Esophagus muscularis mucosa (tissue), 4 donors: ENCODE measurements around the gene LRRC14B. TPM values are rescaled to one million over a fixed set of nuclear protein-coding genes. Genes with fewer than 3 reads are reported as not detected.

Source experiments
- DNase-seq: peaks from one replicate; pipeline ENCODE4 v3.0.0-alpha.2; 2017; ENCODE audit errors: extremely low spot score
- H3K27ac ChIP-seq, 4 donors: fragments of 200-600 bp; sonication (generic); replicated peaks in 1 of 4; 1 replicate in 3 of 4; 2 replicates in 1 of 4; pipeline ENCODE4 v1.5.1; 2016 to 2019; ENCODE audit warnings: mild to moderate bottlenecking in 1 of 4
- H3K27me3 ChIP-seq, 4 donors: fragments of 200-600 bp; sonication (generic); one replicate each; pipeline versions ENCODE4 v1.5.1 to v1.6.0; 2016 to 2019
- H3K36me3 ChIP-seq, 4 donors: fragments of 200-600 bp; sonication (generic); one replicate each; pipeline ENCODE4 v1.5.1; 2016 to 2019
- H3K4me1 ChIP-seq, 4 donors: fragments of 200-600 bp; sonication (generic); one replicate each; pipeline ENCODE4 v1.5.1; 2016 to 2019
- H3K4me3 ChIP-seq, 4 donors: fragments of 200-600 bp; sonication (generic); 1 replicate in 2 of 4; 2 replicates in 2 of 4; pipeline ENCODE4 v1.5.1; 2016 to 2019; ENCODE audit warnings: mild to moderate bottlenecking in 4 of 4, moderate library complexity in 1 of 4
- H3K9me3 ChIP-seq, 4 donors: fragments of 200-600 bp; sonication (generic); 1 replicate in 3 of 4; 2 replicates in 1 of 4; pipeline ENCODE4 v1.5.1; 2016 to 2019
- CTCF ChIP-seq, 3 experiments: fragments of 200-600 bp in 2 of 3; fragments of 450-650 bp in 1 of 3; sonication (generic) in 2 of 3; IDR thresholded peaks; one replicate each; pipeline ENCODE4 v1.5.1; 2017 to 2019; ENCODE audit warnings: antibody characterized with exemption in 3 of 3, mild to moderate bottlenecking in 2 of 3, moderate library complexity in 1 of 3
- EP300 ChIP-seq: sonication (generic); formaldehyde crosslinking; IDR thresholded peaks from one replicate; pipeline ENCODE4 v1.6.1; 2017; ENCODE audit warnings: antibody characterized with exemption
- POLR2A ChIP-seq: fragments of 450-650 bp; IDR thresholded peaks from one replicate; pipeline ENCODE4 v1.6.1; 2017; ENCODE audit warnings: antibody characterized with exemption, moderate library complexity, mild to moderate bottlenecking, low read depth
- POLR2AphosphoS5 ChIP-seq, 2 donors: sonication (generic); formaldehyde crosslinking; IDR thresholded peaks; one replicate each; pipeline ENCODE4 v1.6.1; 2017; ENCODE audit warnings: antibody characterized with exemption in 2 of 2
- WGBS: methylation state at CpG from one replicate; pipeline ENCODE4 v1.1.5; 2018; 5-methylcytosine and 5-hydroxymethylcytosine counted together
- intact Hi-C: fragments of 100-400 bp; cut with DNase I; formaldehyde crosslinking; loops from one replicate; pipeline ENCODE4 v1.15.1; 2023
- total RNA-seq, 4 donors: library from RNA; depleted of rRNA; stranded (reverse); fragments of >200 nt; gene quantifications; one replicate each; pipeline versions ENCODE4 v1.1.0 to v1.2.1, GENCODE V29; 2016

Gene LRRC14B
- total RNA-seq, 4 donors from 2014 or later, result not detected

GRCh38 chr5:158807-159447 is 32.4 kb upstream of the LRRC14B start:
- no peak overlapping the region for H3K27ac ChIP-seq
- no peak overlapping the region for H3K4me3 ChIP-seq
- no peaks in the 10 kb centered on the region for H3K4me1 ChIP-seq
- H3K36me3 ChIP-seq, result no peaks in the 10 kb centered on the region
- no peak for DNase-seq
- 85% methylated on average over 16 of the region's 17 CpGs for WGBS
- no peak for TF ChIP-seq EP300
- TF ChIP-seq POLR2A, result no peak
- TF ChIP-seq POLR2AphosphoS5 (IDR thresholded peaks at IDR 0.05), result no peak
- no peak for TF ChIP-seq CTCF (IDR thresholded peaks at IDR 0.05)
- H3K9me3 ChIP-seq, result no peaks in the 10 kb centered on the region
- intact Hi-C loops, result no loop called here
- peaks cover 0 to 46% (median 0%) of the 10 kb centered on the region in 4 donors for H3K27me3 ChIP-seq

GRCh38 chr5:159448-160172 is 31.7 kb upstream of the LRRC14B start:
- Histone ChIP-seq H3K27me3 (peaks cover 0 to 46% (median 0%) of the 10 kb centered on the region in 4 donors), H3K4me1 (no peaks in the 10 kb centered on the region), H3K4me3 (no peak overlapping the region), H3K27ac (no peak overlapping the region), H3K36me3 (no peaks in the 10 kb centered on the region), H3K9me3 (no peaks in the 10 kb centered on the region)
- WGBS, result 74% methylated on average over 18 of the region's 19 CpGs
- no peak for TF ChIP-seq EP300
- no peak for TF ChIP-seq POLR2AphosphoS5 (IDR thresholded peaks at IDR 0.05)
- no peak for TF ChIP-seq CTCF (IDR thresholded peaks at IDR 0.05)
- TF ChIP-seq POLR2A, result no peak
- DNase-seq, result no peak
- intact Hi-C loops, result no loop called here

- 73% methylated on average over 14 of the region's 14 CpGs for WGBS
- no peak for TF ChIP-seq CTCF (IDR thresholded peaks at IDR 0.05)
- no peak for TF ChIP-seq POLR2AphosphoS5 (IDR thresholded peaks at IDR 0.05)
- no peak for TF ChIP-seq POLR2A
- TF ChIP-seq EP300, result no peak
- no peak for DNase-seq
- intact Hi-C loops, result no loop called here
- Histone ChIP-seq H3K36me3 (no peaks in the 10 kb centered on the region), H3K4me1 (no peaks in the 10 kb centered on the region), H3K9me3 (no peaks in the 10 kb centered on the region), H3K27me3 (peaks cover 0 to 46% (median 0%) of the 10 kb centered on the region in 4 donors), H3K27ac (no peak overlapping the region), H3K4me3 (no peak overlapping the region)
Measured at GRCh38 chr5:160173-160510, 31.2 kb upstream of the LRRC14B start.

GRCh38 chr5:160921-161802 is 30.1 kb upstream of the LRRC14B start:
- Histone ChIP-seq H3K27me3 (peaks cover 0 to 46% (median 0%) of the 10 kb centered on the region in 4 donors), H3K4me1 (no peaks in the 10 kb centered on the region), H3K27ac (no peak overlapping the region), H3K36me3 (no peaks in the 10 kb centered on the region), H3K9me3 (no peaks in the 10 kb centered on the region), H3K4me3 (no peak overlapping the region)
- TF ChIP-seq EP300, result no peak
- no peak for TF ChIP-seq CTCF (IDR thresholded peaks at IDR 0.05)
- TF ChIP-seq POLR2AphosphoS5 (IDR thresholded peaks at IDR 0.05), result no peak
- no peak for TF ChIP-seq POLR2A
- no peak for DNase-seq
- 92% methylated on average over 23 of the region's 23 CpGs for WGBS
- intact Hi-C loops, result no loop called here
